ENCODE data around the gene LPP.

- TF ChIP-seq POLR2AphosphoS5 (IDR thresholded peaks at IDR 0.05; ENCODE audit: low read depth) (no peak), GABPA (IDR thresholded peaks at IDR 0.05; ENCODE audit: low read depth) (no peak), SPI1 (IDR thresholded peaks at IDR 0.05; ENCODE audit: borderline replicate concordance, low read depth) (no peak)
- TF ChIP-seq, protein P1, sequence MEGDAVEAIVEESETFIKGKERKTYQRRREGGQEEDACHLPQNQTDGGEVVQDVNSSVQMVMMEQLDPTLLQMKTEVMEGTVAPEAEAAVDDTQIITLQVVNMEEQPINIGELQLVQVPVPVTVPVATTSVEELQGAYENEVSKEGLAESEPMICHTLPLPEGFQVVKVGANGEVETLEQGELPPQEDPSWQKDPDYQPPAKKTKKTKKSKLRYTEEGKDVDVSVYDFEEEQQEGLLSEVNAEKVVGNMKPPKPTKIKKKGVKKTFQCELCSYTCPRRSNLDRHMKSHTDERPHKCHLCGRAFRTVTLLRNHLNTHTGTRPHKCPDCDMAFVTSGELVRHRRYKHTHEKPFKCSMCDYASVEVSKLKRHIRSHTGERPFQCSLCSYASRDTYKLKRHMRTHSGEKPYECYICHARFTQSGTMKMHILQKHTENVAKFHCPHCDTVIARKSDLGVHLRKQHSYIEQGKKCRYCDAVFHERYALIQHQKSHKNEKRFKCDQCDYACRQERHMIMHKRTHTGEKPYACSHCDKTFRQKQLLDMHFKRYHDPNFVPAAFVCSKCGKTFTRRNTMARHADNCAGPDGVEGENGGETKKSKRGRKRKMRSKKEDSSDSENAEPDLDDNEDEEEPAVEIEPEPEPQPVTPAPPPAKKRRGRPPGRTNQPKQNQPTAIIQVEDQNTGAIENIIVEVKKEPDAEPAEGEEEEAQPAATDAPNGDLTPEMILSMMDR (IDR thresholded peaks at IDR 0.05; ENCODE audit: insufficient read depth, low read length) = no peak
- TF ChIP-seq, protein P2, sequence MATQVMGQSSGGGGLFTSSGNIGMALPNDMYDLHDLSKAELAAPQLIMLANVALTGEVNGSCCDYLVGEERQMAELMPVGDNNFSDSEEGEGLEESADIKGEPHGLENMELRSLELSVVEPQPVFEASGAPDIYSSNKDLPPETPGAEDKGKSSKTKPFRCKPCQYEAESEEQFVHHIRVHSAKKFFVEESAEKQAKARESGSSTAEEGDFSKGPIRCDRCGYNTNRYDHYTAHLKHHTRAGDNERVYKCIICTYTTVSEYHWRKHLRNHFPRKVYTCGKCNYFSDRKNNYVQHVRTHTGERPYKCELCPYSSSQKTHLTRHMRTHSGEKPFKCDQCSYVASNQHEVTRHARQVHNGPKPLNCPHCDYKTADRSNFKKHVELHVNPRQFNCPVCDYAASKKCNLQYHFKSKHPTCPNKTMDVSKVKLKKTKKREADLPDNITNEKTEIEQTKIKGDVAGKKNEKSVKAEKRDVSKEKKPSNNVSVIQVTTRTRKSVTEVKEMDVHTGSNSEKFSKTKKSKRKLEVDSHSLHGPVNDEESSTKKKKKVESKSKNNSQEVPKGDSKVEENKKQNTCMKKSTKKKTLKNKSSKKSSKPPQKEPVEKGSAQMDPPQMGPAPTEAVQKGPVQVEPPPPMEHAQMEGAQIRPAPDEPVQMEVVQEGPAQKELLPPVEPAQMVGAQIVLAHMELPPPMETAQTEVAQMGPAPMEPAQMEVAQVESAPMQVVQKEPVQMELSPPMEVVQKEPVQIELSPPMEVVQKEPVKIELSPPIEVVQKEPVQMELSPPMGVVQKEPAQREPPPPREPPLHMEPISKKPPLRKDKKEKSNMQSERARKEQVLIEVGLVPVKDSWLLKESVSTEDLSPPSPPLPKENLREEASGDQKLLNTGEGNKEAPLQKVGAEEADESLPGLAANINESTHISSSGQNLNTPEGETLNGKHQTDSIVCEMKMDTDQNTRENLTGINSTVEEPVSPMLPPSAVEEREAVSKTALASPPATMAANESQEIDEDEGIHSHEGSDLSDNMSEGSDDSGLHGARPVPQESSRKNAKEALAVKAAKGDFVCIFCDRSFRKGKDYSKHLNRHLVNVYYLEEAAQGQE (IDR thresholded peaks at IDR 0.05; ENCODE audit: insufficient replicate concordance, low read depth) = no peak
These were observed 781.0 kb downstream of the LPP start for GRCh38 chr3:188934989-188935388.
